Measurements from ENCODE around the gene ACOX1.

Gene ACOX1

GRCh38 chr17:75894049-75894733, 84.8 kb downstream of the ACOX1 start:
- H3K36me3 ChIP-seq (ENCODE audit: control insufficient read depth in 4 of 4, insufficient read depth in 4 of 4, low read length in 3 of 4), result peaks cover 3 to 68% (median 42%) of the 10 kb centered on the region in 4 experiments
- 95% methylated on average over 21 of the region's 22 CpGs for WGBS (ENCODE audit: insufficient coverage)
- H3K4me1 ChIP-seq (ENCODE audit: control extremely low read depth in 1 of 4, control insufficient read depth in 4 of 4, insufficient read depth in 4 of 4, low read length in 3 of 4), result peaks cover 2 to 25% (median 20%) of the 10 kb centered on the region in 4 experiments
- ChIA-PET POLR2A (interaction anchor here (1.2 kb wide), 1 partner anchor 38 kb away, joined by 3 read pairs; no protein-coding TSS in a partner anchor), CTCF (interaction anchor here (1.0 to 15.2 kb wide), 8 partner anchors 8 to 136 kb away, joined by 3 to 173 read pairs (median 5); partner anchors contain the start of genes TRIM47, UNC13D and WBP2)
- no peaks in the 10 kb centered on the region for H3K9me3 ChIP-seq (ENCODE audit: control extremely low read depth in 1 of 5, control insufficient read depth in 4 of 5, insufficient read depth in 2 of 5, low read depth in 1 of 5, low read length in 4 of 5)
- no peak overlapping the region for H3K27ac ChIP-seq (ENCODE audit: insufficient read depth in 1 of 2, low read depth in 1 of 2, low read length in 2 of 2, poor library complexity in 1 of 2, severe bottlenecking in 2 of 2)
- H3K4me3 ChIP-seq (ENCODE audit: control insufficient read depth in 1 of 7, extremely low read depth in 1 of 7, insufficient read depth in 4 of 7, low read depth in 2 of 7, low read length in 6 of 7), result no peak overlapping the region
- no peak for DNase-seq
- no peaks in the 10 kb centered on the region for H3K27me3 ChIP-seq (replicated peaks in 2 of 5; ENCODE audit: control insufficient read depth in 4 of 5, insufficient read depth in 5 of 5, low read length in 4 of 5)

GRCh38 chr17:75893305-75894048, 85.5 kb downstream of the ACOX1 start:
- Histone ChIP-seq H3K27ac (ENCODE audit: insufficient read depth in 1 of 2, low read depth in 1 of 2, low read length in 2 of 2, poor library complexity in 1 of 2, severe bottlenecking in 2 of 2) (no peak overlapping the region), H3K9me3 (ENCODE audit: control extremely low read depth in 1 of 5, control insufficient read depth in 4 of 5, insufficient read depth in 2 of 5, low read depth in 1 of 5, low read length in 4 of 5) (no peaks in the 10 kb centered on the region), H3K4me3 (ENCODE audit: control insufficient read depth in 1 of 7, extremely low read depth in 1 of 7, insufficient read depth in 4 of 7, low read depth in 2 of 7, low read length in 6 of 7) (no peak overlapping the region), H3K4me1 (ENCODE audit: control extremely low read depth in 1 of 4, control insufficient read depth in 4 of 4, insufficient read depth in 4 of 4, low read length in 3 of 4) (peaks cover 2 to 25% (median 20%) of the 10 kb centered on the region in 4 experiments), H3K36me3 (ENCODE audit: control insufficient read depth in 4 of 4, insufficient read depth in 4 of 4, low read length in 3 of 4) (peaks cover 4 to 61% (median 36%) of the 10 kb centered on the region in 4 experiments), H3K27me3 (replicated peaks in 2 of 5; ENCODE audit: control insufficient read depth in 4 of 5, insufficient read depth in 5 of 5, low read length in 4 of 5) (no peaks in the 10 kb centered on the region)
- ChIA-PET POLR2A (interaction anchor here (1.2 kb wide), 1 partner anchor 29 kb away, joined by 3 read pairs; no protein-coding TSS in a partner anchor), CTCF (interaction anchor here (1.0 to 15.2 kb wide), 5 partner anchors 9 to 137 kb away, joined by 3 to 173 read pairs (median 4); partner anchors contain the start of genes TRIM47 and WBP2)
- 94% methylated on average over 15 of the region's 18 CpGs for WGBS (ENCODE audit: insufficient coverage)
- no peak for DNase-seq

GRCh38 chr17:75892556-75893224, 86.3 kb downstream of the ACOX1 start:
- Histone ChIP-seq H3K36me3 (ENCODE audit: control insufficient read depth in 4 of 4, insufficient read depth in 4 of 4, low read length in 3 of 4) (peaks cover 6 to 53% (median 32%) of the 10 kb centered on the region in 4 experiments), H3K4me3 (ENCODE audit: control insufficient read depth in 1 of 7, extremely low read depth in 1 of 7, insufficient read depth in 4 of 7, low read depth in 2 of 7, low read length in 6 of 7) (no peak overlapping the region), H3K9me3 (ENCODE audit: control extremely low read depth in 1 of 5, control insufficient read depth in 4 of 5, insufficient read depth in 2 of 5, low read depth in 1 of 5, low read length in 4 of 5) (no peaks in the 10 kb centered on the region), H3K27ac (ENCODE audit: insufficient read depth in 1 of 2, low read depth in 1 of 2, low read length in 2 of 2, poor library complexity in 1 of 2, severe bottlenecking in 2 of 2) (no peak overlapping the region), H3K27me3 (replicated peaks in 2 of 5; ENCODE audit: control insufficient read depth in 4 of 5, insufficient read depth in 5 of 5, low read length in 4 of 5) (no peaks in the 10 kb centered on the region), H3K4me1 (ENCODE audit: control extremely low read depth in 1 of 4, control insufficient read depth in 4 of 4, insufficient read depth in 4 of 4, low read length in 3 of 4) (peaks cover 2 to 25% (median 20%) of the 10 kb centered on the region in 4 experiments)
- WGBS (ENCODE audit: insufficient coverage), result 97% methylated on average over 11 of the region's 16 CpGs
- POLR2A ChIA-PET, result interaction anchor here (1.2 kb wide), 1 partner anchor 28 kb away, joined by 3 read pairs; no protein-coding TSS in a partner anchor
- no peak for DNase-seq
- CTCF ChIA-PET, result interaction anchor here (1.2 to 15.2 kb wide), 3 partner anchors 10 to 37 kb away, joined by 3 to 173 read pairs (median 6); partner anchors contain the start of genes TRIM47 and WBP2

GRCh38 chr17:75891605-75892555, 87.1 kb downstream of the ACOX1 start:
- no peaks in the 10 kb centered on the region for H3K9me3 ChIP-seq (ENCODE audit: control extremely low read depth in 1 of 5, control insufficient read depth in 4 of 5, insufficient read depth in 2 of 5, low read depth in 1 of 5, low read length in 4 of 5)
- no peak overlapping the region for H3K27ac ChIP-seq (ENCODE audit: insufficient read depth in 1 of 2, low read depth in 1 of 2, low read length in 2 of 2, poor library complexity in 1 of 2, severe bottlenecking in 2 of 2)
- H3K4me3 ChIP-seq (ENCODE audit: control insufficient read depth in 1 of 7, extremely low read depth in 1 of 7, insufficient read depth in 4 of 7, low read depth in 2 of 7, low read length in 6 of 7), result no peak overlapping the region
- H3K4me1 ChIP-seq (ENCODE audit: control extremely low read depth in 1 of 4, control insufficient read depth in 4 of 4, insufficient read depth in 4 of 4, low read length in 3 of 4), result peaks cover 2 to 19% (median 14%) of the 10 kb centered on the region in 4 experiments
- POLR2A ChIA-PET, result interaction anchor here (1.2 kb wide), 1 partner anchor 28 kb away, joined by 3 read pairs; no protein-coding TSS in a partner anchor
- peaks cover 6 to 51% (median 31%) of the 10 kb centered on the region in 4 experiments for H3K36me3 ChIP-seq (ENCODE audit: control insufficient read depth in 4 of 4, insufficient read depth in 4 of 4, low read length in 3 of 4)
- 92% methylated on average over 31 of the region's 32 CpGs for WGBS (ENCODE audit: insufficient coverage)
- H3K27me3 ChIP-seq (replicated peaks in 2 of 5; ENCODE audit: control insufficient read depth in 4 of 5, insufficient read depth in 5 of 5, low read length in 4 of 5), result no peaks in the 10 kb centered on the region
- DNase-seq, result no peak
- CTCF ChIA-PET, result interaction anchor here (0.6 to 15.2 kb wide), 7 partner anchors 9 to 671 kb away, joined by 3 to 173 read pairs (median 3); partner anchors contain the start of genes TRIM47 and WBP2

Data from common myeloid progenitor, CD34-positive (primary cell).